Activated CD8-positive, alpha-beta memory T cell treated with anti-CD3 and anti-CD28 coated beads for 48 hours (primary cell): ENCODE results near the gene GSTA3.
"Not testable (repeated sequence)": the region's sequence is repeated elsewhere in the genome, so short reads cannot be mapped to it uniquely, and the experiment has no call there.

Source experiments
- DNase-seq, 3 experiments: peaks; one replicate each; pipeline ENCODE4 v3.0.0-alpha.2; 2020; ENCODE audit warnings: low read depth in 2 of 3, low spot score in 2 of 3

The GSTA3 gene

GRCh38 chr6:52909531-52909930 lies at the start of gene GSTA3:
GSTA3 (minus strand) TSS chr6:52909698; CDS start chr6:52905834, 3,864 bp downstream.
- no peak for DNase-seq

- no peak for DNase-seq
Measured at GRCh38 chr6:52958546-52959255, 49.2 kb upstream of the GSTA3 start.

- no peak for DNase-seq
Measured at GRCh38 chr6:52955871-52956270, 46.4 kb upstream of the GSTA3 start.

GRCh38 chr6:52953911-52954839 lies 44.7 kb upstream of the GSTA3 start:
- no peak for DNase-seq

- DNase-seq: no peak
Measured at GRCh38 chr6:52946306-52946705, 36.8 kb upstream of the GSTA3 start.

- DNase-seq: not testable (repeated sequence)
Measured at GRCh38 chr6:52942821-52943220, 33.3 kb upstream of the GSTA3 start.

- no peak for DNase-seq
Measured at GRCh38 chr6:52942221-52942620, 32.7 kb upstream of the GSTA3 start.

- no peak for DNase-seq
Measured at GRCh38 chr6:52937908-52938307, 28.4 kb upstream of the GSTA3 start.

GRCh38 chr6:52933778-52934177 lies 24.3 kb upstream of the GSTA3 start:
- DNase-seq: no peak

GRCh38 chr6:52931351-52931750 lies 21.9 kb upstream of the GSTA3 start:
- no peak for DNase-seq

- no peak for DNase-seq
Measured at GRCh38 chr6:52929321-52930164, 20.0 kb upstream of the GSTA3 start.

- no peak for DNase-seq
Measured at GRCh38 chr6:52927451-52927850, 18.0 kb upstream of the GSTA3 start.

- no peak for DNase-seq
Measured at GRCh38 chr6:52925919-52926792, 16.7 kb upstream of the GSTA3 start.

GRCh38 chr6:52925042-52925441 lies 15.5 kb upstream of the GSTA3 start:
- no peak for DNase-seq

- DNase-seq: not testable (repeated sequence)
Measured at GRCh38 chr6:52923689-52924088, 14.2 kb upstream of the GSTA3 start.

- no peak for DNase-seq
Measured at GRCh38 chr6:52922161-52922560, 12.7 kb upstream of the GSTA3 start.

- no peak for DNase-seq
Measured at GRCh38 chr6:52921743-52922142, 12.2 kb upstream of the GSTA3 start.

GRCh38 chr6:52919511-52919910 lies 10.0 kb upstream of the GSTA3 start:
- not testable (repeated sequence) for DNase-seq

GRCh38 chr6:52918771-52919170 lies 9.3 kb upstream of the GSTA3 start:
- DNase-seq: not testable (repeated sequence)

GRCh38 chr6:52918027-52918686 lies 8.7 kb upstream of the GSTA3 start:
- DNase-seq: not testable (repeated sequence)
